ENCODE results near the gene AXL. TPM values are rescaled to one million over a fixed set of nuclear protein-coding genes. Genes with fewer than 3 reads are reported as not detected.

Gene AXL
- total RNA-seq, 1 donor = 360 TPM

GRCh38 chr19:41238244-41238643 is 19.2 kb downstream of the AXL start:
- DNase-seq (ENCODE audit: low read depth) = no peak
- TF ChIP-seq CTCF (IDR thresholded peaks at IDR 0.05; ENCODE audit: insufficient read depth, low read depth, low read length) = no peak
- no peak overlapping the region for H3K4me3 ChIP-seq (ENCODE audit: low read depth, low read length)

- no peak for TF ChIP-seq CTCF (IDR thresholded peaks at IDR 0.05; ENCODE audit: insufficient read depth, low read depth, low read length)
- H3K4me3 ChIP-seq (ENCODE audit: low read depth, low read length) = no peak overlapping the region
- DNase-seq (ENCODE audit: low read depth) = no peak
Observed at GRCh38 chr19:41239363-41239762, 20.3 kb downstream of the AXL start.

GRCh38 chr19:41239961-41240574 is 21.0 kb downstream of the AXL start:
- no peak overlapping the region for H3K4me3 ChIP-seq (ENCODE audit: low read depth, low read length)
- no peak for TF ChIP-seq CTCF (IDR thresholded peaks at IDR 0.05; ENCODE audit: insufficient read depth, low read depth, low read length)
- no peak for DNase-seq (ENCODE audit: low read depth)

- DNase-seq (ENCODE audit: low read depth) = no peak
- TF ChIP-seq CTCF (IDR thresholded peaks at IDR 0.05; ENCODE audit: insufficient read depth, low read depth, low read length) = no peak
- no peak overlapping the region for H3K4me3 ChIP-seq (ENCODE audit: low read depth, low read length)
Observed at GRCh38 chr19:41241859-41242258, 22.8 kb downstream of the AXL start.

- TF ChIP-seq CTCF (IDR thresholded peaks at IDR 0.05; ENCODE audit: insufficient read depth, low read depth, low read length) = no peak
- H3K4me3 ChIP-seq (ENCODE audit: low read depth, low read length) = no peak overlapping the region
- DNase-seq (ENCODE audit: low read depth) = no peak
Observed at GRCh38 chr19:41244117-41244516, 25.1 kb downstream of the AXL start.

GRCh38 chr19:41245843-41246242 is 26.8 kb downstream of the AXL start:
- H3K4me3 ChIP-seq (ENCODE audit: low read depth, low read length) = no peak overlapping the region
- no peak for DNase-seq (ENCODE audit: low read depth)
- TF ChIP-seq CTCF (IDR thresholded peaks at IDR 0.05; ENCODE audit: insufficient read depth, low read depth, low read length) = no peak

GRCh38 chr19:41248895-41249294 is 29.9 kb downstream of the AXL start:
- no peak for TF ChIP-seq CTCF (IDR thresholded peaks at IDR 0.05; ENCODE audit: insufficient read depth, low read depth, low read length)
- no peak for DNase-seq (ENCODE audit: low read depth)
- H3K4me3 ChIP-seq (ENCODE audit: low read depth, low read length) = no peak overlapping the region

Measured in fibroblast of villous mesenchyme (primary cell).